GM19351 (cell line): ENCODE measurements around the gene LRRC26.
"Not testable (repeated sequence)": the region's sequence is repeated elsewhere in the genome, so short reads cannot be mapped to it uniquely, and the experiment has no call there.

ENCODE experiments used
- ATAC-seq: cut with Tn5 transposase; IDR thresholded peaks from one replicate; pipeline ENCODE4 v1.9.1; 2021; ENCODE audit warnings: mild to moderate bottlenecking, moderate library complexity; ENCODE audit not compliant: unreplicated experiment

The LRRC26 gene

GRCh38 chr9:137139468-137140150, 30.2 kb downstream of the LRRC26 start:
- no peak for ATAC-seq

GRCh38 chr9:137138722-137139467, 31.0 kb downstream of the LRRC26 start, which contains the start of gene GRIN1:
GRIN1 (plus strand) TSS chr9:137139154; CDS start chr9:137139487, 333 bp downstream.
- ATAC-seq = no peak

- no peak for ATAC-seq
Measured at GRCh38 chr9:137138058-137138721, 31.7 kb downstream of the LRRC26 start.

- ATAC-seq = no peak
Measured at GRCh38 chr9:137136881-137137607, 32.8 kb downstream of the LRRC26 start.

GRCh38 chr9:137136261-137136880, 33.5 kb downstream of the LRRC26 start:
- ATAC-seq = no peak

- ATAC-seq = not testable (repeated sequence)
Measured at GRCh38 chr9:137135154-137135553, 34.7 kb downstream of the LRRC26 start.

GRCh38 chr9:137134191-137134590, 35.7 kb downstream of the LRRC26 start:
- no peak for ATAC-seq

GRCh38 chr9:137130176-137130755, 39.6 kb downstream of the LRRC26 start:
- peak; percentile 19 for ATAC-seq

- peak; percentile 82 for ATAC-seq
Measured at GRCh38 chr9:137129456-137130175, 40.2 kb downstream of the LRRC26 start.

- peak; percentile 5 for ATAC-seq
Measured at GRCh38 chr9:137128862-137129455, 40.9 kb downstream of the LRRC26 start.

- no peak for ATAC-seq
Measured at GRCh38 chr9:137128158-137128861, 41.5 kb downstream of the LRRC26 start.

GRCh38 chr9:137127301-137128157, 42.3 kb downstream of the LRRC26 start:
- no peak for ATAC-seq

GRCh38 chr9:137126786-137127185, 43.1 kb downstream of the LRRC26 start:
- ATAC-seq = no peak

GRCh38 chr9:137123952-137124462, 45.8 kb downstream of the LRRC26 start:
- ATAC-seq = not testable (repeated sequence)

- no peak for ATAC-seq
Measured at GRCh38 chr9:137123468-137123837, 46.4 kb downstream of the LRRC26 start.

GRCh38 chr9:137122796-137123467, 46.9 kb downstream of the LRRC26 start:
- ATAC-seq = not testable (repeated sequence)
